ENCODE results near the gene SUPT20H. TPM values are rescaled to one million over a fixed set of nuclear protein-coding genes. Genes with fewer than 3 reads are reported as not detected.

SUPT20H gene
- total RNA-seq, 1 experiment from 2014 or later, result 42.9 TPM

- no peak overlapping the region for H3K4me3 ChIP-seq (replicated peaks in 1 of 2; ENCODE audit: low read depth in 1 of 2, low read length in 2 of 2)
- H3K36me3 ChIP-seq (ENCODE audit: control insufficient read depth in 1 of 2, insufficient read depth in 2 of 2, low read length in 2 of 2), result no peaks in the 10 kb centered on the region
- H2AFZ ChIP-seq (ENCODE audit: low read depth, low read length, poor library complexity, severe bottlenecking), result no peak overlapping the region
- H3K27ac ChIP-seq (ENCODE audit: low read depth, low read length), result no peak overlapping the region
- no peaks in the 10 kb centered on the region for H3K9me2 ChIP-seq (ENCODE audit: insufficient read depth)
- no peaks in the 10 kb centered on the region for H3K4me1 ChIP-seq (ENCODE audit: control insufficient read depth in 1 of 2, insufficient read depth in 2 of 2, low read length in 2 of 2)
- no peaks in the 10 kb centered on the region for H3K9me3 ChIP-seq (ENCODE audit: control insufficient read depth in 1 of 2, insufficient read depth in 1 of 2, low read depth in 1 of 2, low read length in 2 of 2)
- POLR2A ChIA-PET, result no interaction called here
- H3K79me2 ChIP-seq (ENCODE audit: insufficient read depth, low read length), result no peaks in the 10 kb centered on the region
- peaks cover 3% of the 10 kb centered on the region for H3K27me3 ChIP-seq (ENCODE audit: insufficient read depth, low read length)
- RAD21 ChIA-PET (ENCODE audit: low non-redundant PET in 1 of 2, low total read pairs in 2 of 2, uncharacterized antibody in 2 of 2, unreplicated experiment in 2 of 2), result no interaction called here
- ATAC-seq (no peak), DNase-seq (ENCODE audit: low read depth, low spot score) (no peak)
- H3K4me2 ChIP-seq (ENCODE audit: low read length), result no peak overlapping the region
- no peak overlapping the region for H3K9ac ChIP-seq (ENCODE audit: low read length)
- no TSS peak for BruUV-seq (replicated peaks)
- intact Hi-C loops (cut with micrococcal nuclease), result loop anchor here (10.0 kb wide), 1 partner anchor 1477 kb away; no protein-coding TSS in a partner anchor
- TF ChIP-seq POLR2AphosphoS5 (IDR thresholded peaks at IDR 0.05; ENCODE audit: low read depth, low read length), result no peak
- TF ChIP-seq EZH2 (IDR thresholded peaks at IDR 0.05), result no peak
- no peak for TF ChIP-seq RAD21 (IDR thresholded peaks at IDR 0.05; ENCODE audit: low read depth)
- no peak for TF ChIP-seq SIN3A (IDR thresholded peaks at IDR 0.05; ENCODE audit: low read depth)
- no peaks in the 10 kb centered on the region for H4K20me1 ChIP-seq (ENCODE audit: insufficient read depth)
- CTCF ChIA-PET, result no interaction called here
Measured at GRCh38 chr13:37107456-37107855, 48.0 kb upstream of the SUPT20H start.

DNA sequence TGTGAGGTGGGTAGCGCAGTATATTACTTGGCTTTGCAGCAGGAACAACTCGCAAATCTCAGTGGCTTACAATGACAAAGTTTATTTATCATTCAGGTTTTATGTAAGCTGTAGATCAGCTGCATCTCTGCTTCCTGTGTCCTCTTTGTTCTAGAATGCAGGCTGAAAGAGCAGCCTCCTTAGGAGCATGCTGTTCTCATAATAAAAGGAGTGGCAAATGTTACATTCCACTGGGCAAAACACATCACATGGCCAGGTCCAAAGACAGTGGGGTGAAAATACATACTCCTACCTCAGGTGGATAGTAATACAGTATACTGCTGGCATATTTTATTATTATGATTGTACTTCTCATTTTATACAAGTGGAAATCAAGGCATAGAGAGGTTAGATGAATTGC, 47.2 kb upstream of the SUPT20H start:
- H3K4me2 ChIP-seq (ENCODE audit: low read length), result no peak overlapping the region
- no peak for TF ChIP-seq EZH2 (IDR thresholded peaks at IDR 0.05)
- no peak for TF ChIP-seq POLR2A (IDR thresholded peaks at IDR 0.05; ENCODE audit: borderline replicate concordance, extremely low read depth, insufficient read depth, insufficient read length)
- TF ChIP-seq REST (IDR thresholded peaks at IDR 0.05; ENCODE audit: low read depth), result no peak
- no peak for TF ChIP-seq CEBPB (IDR thresholded peaks at IDR 0.05; ENCODE audit: low read depth)
- TF ChIP-seq YY1 (IDR thresholded peaks at IDR 0.05; ENCODE audit: extremely low read depth, insufficient replicate concordance, low read depth, low read length), result no peak
- TF ChIP-seq MAX (IDR thresholded peaks at IDR 0.05), result no peak
- no peak for TF ChIP-seq CBX3 (IDR thresholded peaks at IDR 0.05; ENCODE audit: low read depth)
- TF ChIP-seq EGR1 (IDR thresholded peaks at IDR 0.05; ENCODE audit: low read depth), result no peak
- no peak for TF ChIP-seq EZH2phosphoT487 (IDR thresholded peaks at IDR 0.05; ENCODE audit: borderline replicate concordance)
- TF ChIP-seq JUND (IDR thresholded peaks at IDR 0.05), result no peak
- no peak for TF ChIP-seq ZFX (IDR thresholded peaks at IDR 0.05)
- no peak for TF ChIP-seq RAD21 (IDR thresholded peaks at IDR 0.05; ENCODE audit: low read depth)
- TF ChIP-seq SIN3A (IDR thresholded peaks at IDR 0.05; ENCODE audit: low read depth), result no peak
- no peak for TF ChIP-seq CTCF (IDR thresholded peaks at IDR 0.05 in 2 of 3, conservative IDR thresholded peaks at IDR 0.05 in 1 of 3; ENCODE audit: borderline replicate concordance in 1 of 3, insufficient read depth in 1 of 3, low read depth in 2 of 3, low read length in 2 of 3)
- TF ChIP-seq POLR2AphosphoS5 (IDR thresholded peaks at IDR 0.05; ENCODE audit: low read depth, low read length), result no peak
- TF ChIP-seq ZNF274 (IDR thresholded peaks at IDR 0.05; ENCODE audit: low read depth, low read length), result no peak

More for the DNA sequence above, 47.2 kb upstream of the SUPT20H start:
- ATAC-seq, result no peak
- Histone ChIP-seq H3K4me3 (replicated peaks in 1 of 2; ENCODE audit: low read depth in 1 of 2, low read length in 2 of 2) (no peak overlapping the region), H3K27me3 (ENCODE audit: insufficient read depth, low read length) (peaks cover 8% of the 10 kb centered on the region), H3K4me1 (ENCODE audit: control insufficient read depth in 1 of 2, insufficient read depth in 2 of 2, low read length in 2 of 2) (no peaks in the 10 kb centered on the region), H4K20me1 (ENCODE audit: insufficient read depth) (no peaks in the 10 kb centered on the region), H3K79me2 (ENCODE audit: insufficient read depth, low read length) (no peaks in the 10 kb centered on the region), H3K36me3 (ENCODE audit: control insufficient read depth in 1 of 2, insufficient read depth in 2 of 2, low read length in 2 of 2) (no peaks in the 10 kb centered on the region), H3K9me3 (ENCODE audit: control insufficient read depth in 1 of 2, insufficient read depth in 1 of 2, low read depth in 1 of 2, low read length in 2 of 2) (no peaks in the 10 kb centered on the region), H2AFZ (ENCODE audit: low read depth, low read length, poor library complexity, severe bottlenecking) (no peak overlapping the region), H3K9me2 (ENCODE audit: insufficient read depth) (no peaks in the 10 kb centered on the region), H3K27ac (ENCODE audit: low read depth, low read length) (no peak overlapping the region), H3K9ac (ENCODE audit: low read length) (no peak overlapping the region)
- intact Hi-C loops (cut with micrococcal nuclease), result loop anchor here (10.0 kb wide), 1 partner anchor 1478 kb away; no protein-coding TSS in a partner anchor
- RAD21 ChIA-PET (ENCODE audit: low non-redundant PET in 1 of 2, low total read pairs in 2 of 2, uncharacterized antibody in 2 of 2, unreplicated experiment in 2 of 2), result no interaction called here
- no peak for DNase-seq (ENCODE audit: low read depth, low spot score)
- BruUV-seq (replicated peaks), result no TSS peak
- CTCF ChIA-PET, result no interaction called here
- POLR2A ChIA-PET, result no interaction called here
